CD4-positive, alpha-beta T cell treated with Interferon alpha-2 for 1 hour (primary cell): ENCODE data around the gene PGP.
"Not testable (repeated sequence)": the region's sequence is repeated elsewhere in the genome, so short reads cannot be mapped to it uniquely, and the experiment has no call there.

ENCODE experiments used
- DNase-seq, 2 donors: peaks; one replicate each; pipeline ENCODE4 v3.0.0-alpha.2; 2020 to 2022

PGP gene

GRCh38 chr16:2214719-2214968 is at the start of gene PGP:
Gene PGP, minus strand, starts transcription at chr16:2214840. Its CDS starts 63 bp downstream, at chr16:2214777.
- no peak for DNase-seq

DNA sequence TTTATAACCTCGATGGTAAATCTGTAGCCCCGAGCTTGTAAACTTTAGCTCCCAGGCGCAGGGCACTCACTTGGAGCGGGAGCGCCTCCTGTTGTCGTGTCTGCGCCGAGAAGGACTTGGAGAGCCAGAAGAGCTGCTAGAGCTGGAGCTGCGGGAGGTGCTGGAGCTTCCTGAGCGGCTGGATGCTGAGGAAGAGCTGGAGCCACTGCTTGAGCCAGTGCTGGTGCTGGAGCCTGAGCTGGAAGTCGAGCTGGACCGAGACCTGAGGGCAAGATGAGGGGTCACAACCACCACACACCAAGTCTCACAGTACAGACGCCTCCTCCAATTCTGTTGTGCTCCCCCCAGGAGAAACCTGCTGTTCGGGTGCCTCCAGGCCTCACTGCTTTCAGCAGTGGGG is 48.4 kb upstream of the PGP start:
- DNase-seq: not testable (repeated sequence)

DNA sequence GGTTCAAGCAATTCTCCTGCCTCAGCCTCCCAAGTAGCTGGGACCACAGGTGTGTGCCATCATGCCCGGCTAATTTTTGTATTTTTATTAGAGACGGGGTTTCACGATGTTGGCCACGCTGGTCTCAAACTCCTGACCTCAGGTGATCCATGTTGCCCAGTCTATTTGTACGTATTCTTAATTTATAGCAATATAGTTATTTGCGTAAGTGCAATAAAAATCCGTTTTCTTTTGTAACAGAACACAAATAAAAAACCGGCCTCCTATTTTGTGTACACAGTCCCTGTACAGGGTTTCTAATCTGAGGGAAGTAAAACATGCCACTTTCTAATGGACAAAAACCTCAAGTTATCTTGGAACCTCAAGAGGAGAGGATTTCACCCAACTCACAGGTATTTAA is 45.6 kb upstream of the PGP start:
- DNase-seq: no peak

GRCh38 chr16:2258530-2258929 is 43.9 kb upstream of the PGP start:
- not testable (repeated sequence) for DNase-seq

DNA sequence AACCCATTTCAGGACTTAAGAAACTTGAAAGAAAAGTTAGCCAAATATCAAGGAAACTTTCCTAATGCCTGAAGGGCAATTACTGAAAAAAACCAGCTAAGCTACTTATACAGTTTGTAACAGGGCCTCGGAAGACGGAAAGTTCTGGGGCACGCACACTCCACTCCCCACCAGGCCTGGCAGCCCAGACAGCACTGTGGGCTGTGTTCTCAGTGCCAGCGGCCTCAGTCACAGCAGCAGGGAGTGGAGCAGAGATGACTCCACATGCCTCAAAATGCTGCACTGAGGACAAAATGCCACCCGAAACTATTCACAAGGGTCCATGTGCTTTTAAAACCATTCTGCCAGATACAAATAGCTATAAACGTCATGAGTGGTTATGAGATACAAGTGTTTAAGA is 43.1 kb upstream of the PGP start:
- no peak for DNase-seq

- DNase-seq: no peak
These were observed 42.0 kb upstream of the PGP start for GRCh38 chr16:2256531-2257140.

DNA sequence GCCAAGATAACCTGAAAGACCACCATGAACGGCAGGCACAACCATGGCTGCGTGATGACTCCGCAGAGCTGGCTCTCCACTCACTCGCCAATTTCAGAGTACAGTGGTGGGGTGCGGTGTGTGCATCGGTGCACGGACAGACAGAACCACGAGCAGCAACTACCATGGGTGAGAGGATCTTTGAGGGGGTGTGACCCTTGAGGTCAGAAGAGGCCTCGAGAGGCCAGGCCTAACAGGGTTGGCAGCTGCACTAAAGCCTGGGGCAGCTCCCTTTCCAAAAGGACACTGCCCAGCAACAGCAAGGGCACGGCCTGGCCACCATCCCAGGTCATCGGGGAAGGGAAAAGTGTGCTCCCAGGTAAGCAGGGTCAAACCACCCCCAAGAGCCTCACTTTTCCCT is 38.7 kb upstream of the PGP start:
- DNase-seq: no peak

DNA sequence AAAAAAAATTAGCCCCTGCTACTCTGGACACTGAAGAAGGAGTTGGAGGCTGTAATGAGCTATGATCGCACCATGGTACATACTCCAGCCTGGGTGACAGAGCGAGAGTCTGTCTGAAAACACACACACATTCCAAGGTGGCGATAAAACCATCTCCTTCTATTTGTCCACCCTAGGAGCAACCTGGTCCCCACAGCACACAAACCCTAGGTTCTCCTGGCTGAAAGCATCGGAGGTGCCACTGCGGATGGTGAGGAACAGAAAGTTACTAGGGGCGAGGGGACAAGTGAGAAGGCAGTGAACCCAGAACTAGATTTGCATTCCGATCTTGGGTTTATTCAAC is 38.1 kb upstream of the PGP start:
- no peak for DNase-seq

DNA sequence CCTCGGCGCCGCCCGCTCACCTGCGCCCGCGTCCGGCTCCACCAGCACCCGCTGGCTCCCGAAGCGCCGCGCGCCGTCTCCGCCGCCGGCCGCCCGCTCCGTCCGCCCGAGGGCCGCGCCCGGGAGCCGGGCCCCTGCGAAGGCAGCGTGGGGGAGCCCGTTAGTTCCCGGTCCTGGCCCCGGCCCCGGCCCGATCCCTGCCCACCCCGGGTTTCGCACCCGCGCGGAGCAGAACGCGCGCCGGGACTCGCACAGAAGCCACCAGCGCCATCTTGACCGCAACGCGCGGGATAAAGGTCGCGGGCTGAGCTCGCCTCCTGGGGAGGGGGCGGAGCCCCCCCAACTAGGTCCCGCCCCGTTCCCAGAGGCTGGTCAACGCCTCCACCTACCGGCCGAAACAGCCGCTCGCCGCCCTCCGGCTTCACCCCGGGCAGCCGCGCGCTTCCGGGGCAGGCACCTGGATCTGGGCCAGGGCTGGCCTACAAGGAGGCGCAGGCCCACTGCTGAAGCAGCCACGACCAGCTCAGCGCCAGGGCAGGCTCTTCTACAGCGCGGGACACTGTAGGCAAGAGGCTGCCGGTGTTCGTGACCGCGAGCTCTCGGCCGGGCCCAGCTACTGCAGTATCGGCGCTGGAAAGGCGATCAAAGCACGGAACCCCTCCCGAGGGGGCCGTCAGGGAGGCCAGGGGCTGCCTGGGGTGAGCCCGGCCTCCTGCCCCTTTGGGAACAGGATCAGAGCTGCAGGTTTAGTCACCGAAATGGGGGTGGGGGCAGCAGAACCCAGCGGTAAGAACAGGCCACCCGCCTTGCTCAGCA is 36.9 kb upstream of the PGP start, which contains the start of gene ECI1:
Gene ECI1 (minus strand): TSS at position 292 of the 816 bp plus-strand sequence. CDS start 21 bp downstream, at position 271.
- DNase-seq: peak; percentile 86 to 91

- DNase-seq: peak; percentile 49 to 63
These were observed 36.1 kb upstream of the PGP start for GRCh38 chr16:2250652-2251295.

- no peak for DNase-seq
These were observed 31.8 kb upstream of the PGP start for GRCh38 chr16:2246301-2246885.

- DNase-seq: no peak
These were observed 30.5 kb upstream of the PGP start for GRCh38 chr16:2244926-2245795.

- DNase-seq: no peak
These were observed 29.7 kb upstream of the PGP start for GRCh38 chr16:2244301-2244700.

- DNase-seq: no peak
These were observed 29.1 kb upstream of the PGP start for GRCh38 chr16:2243781-2244180.

DNA sequence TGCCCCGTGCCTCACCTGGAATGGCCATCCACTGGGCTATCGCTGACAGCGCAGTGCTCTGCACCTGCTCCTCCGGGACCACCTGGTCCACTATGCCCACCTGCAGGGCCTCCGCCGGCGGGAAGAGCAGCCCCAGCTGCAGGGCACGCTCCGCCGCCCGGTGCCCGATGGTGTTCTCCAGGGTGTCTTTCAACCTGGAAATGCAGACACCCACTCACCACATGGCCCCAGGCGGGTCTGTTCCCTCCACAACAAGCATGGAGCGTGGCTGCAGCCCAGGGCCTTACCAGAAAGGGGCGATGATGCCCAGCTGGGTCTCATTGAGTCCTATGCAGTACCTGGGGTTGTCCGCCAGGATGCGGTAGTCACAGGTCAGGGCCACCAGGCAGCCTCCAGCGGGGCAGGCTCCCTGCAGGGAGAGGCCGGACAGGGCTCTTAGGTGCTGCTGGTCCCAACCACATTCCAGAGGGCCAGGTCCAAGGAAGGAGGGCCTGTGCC is 28.4 kb upstream of the PGP start:
- DNase-seq: no peak

- no peak for DNase-seq
These were observed 28.0 kb upstream of the PGP start for GRCh38 chr16:2242598-2242997.

DNA sequence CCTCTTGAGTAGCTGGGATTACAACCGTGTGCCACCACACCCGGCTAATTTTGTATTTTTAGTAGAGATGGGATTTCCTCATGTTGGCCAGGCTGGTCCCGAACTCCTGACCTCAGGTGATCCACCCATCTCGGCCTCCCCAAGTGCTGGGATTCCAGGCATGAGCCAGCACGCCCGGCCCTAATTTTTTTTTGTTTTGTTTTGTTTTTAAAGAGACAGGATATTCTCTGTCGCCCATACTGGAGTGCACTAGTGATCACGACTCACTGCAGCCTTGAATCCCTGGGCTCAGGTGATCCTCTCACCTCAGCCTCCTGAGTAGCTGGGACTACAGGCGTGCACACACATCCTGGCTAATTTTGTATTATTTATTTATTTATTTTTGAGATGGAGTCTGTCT is 25.7 kb upstream of the PGP start:
- not testable (repeated sequence) for DNase-seq

DNA sequence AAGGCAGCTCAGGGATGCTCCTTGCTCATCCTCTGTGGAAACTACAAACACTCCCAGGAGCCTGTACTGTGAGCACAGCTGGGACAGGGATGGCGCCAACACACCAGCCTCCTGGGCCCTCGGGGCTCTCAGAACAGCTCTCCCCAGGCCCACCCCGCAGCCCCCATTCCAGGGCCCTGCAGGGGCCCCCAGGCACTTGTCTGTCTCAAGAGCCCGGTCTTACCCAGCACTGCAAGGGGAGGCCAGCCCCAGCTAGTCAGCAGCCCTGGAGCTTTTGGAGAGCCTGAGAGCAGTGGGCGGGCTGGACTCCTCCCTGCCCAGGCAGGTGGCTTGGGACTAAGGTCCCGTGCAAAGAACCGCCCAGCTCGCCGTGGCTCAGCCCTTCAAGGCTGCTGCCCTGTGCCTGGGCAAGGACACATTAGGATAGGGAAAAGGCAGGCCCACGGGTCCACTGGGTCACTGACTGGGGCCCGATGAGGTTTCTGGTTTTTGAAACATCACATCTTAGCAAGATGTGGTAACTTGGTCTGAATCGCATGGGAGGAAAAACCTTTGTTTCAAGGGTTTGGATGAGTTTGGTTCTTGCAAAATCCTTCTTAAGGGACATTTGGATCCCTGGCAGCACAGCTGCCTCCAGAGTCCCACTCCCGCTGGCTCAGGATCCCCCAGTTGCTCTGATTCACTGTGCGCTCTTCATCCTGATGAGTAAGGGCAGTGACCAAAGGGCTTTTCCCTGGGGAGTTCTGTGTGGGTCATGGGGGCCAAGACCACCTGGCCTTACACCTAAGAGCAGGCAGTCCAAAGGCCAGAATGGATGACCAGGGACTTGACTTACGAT is 24.4 kb upstream of the PGP start:
- DNase-seq: no peak

- DNase-seq: no peak
These were observed 23.7 kb upstream of the PGP start for GRCh38 chr16:2238150-2238837.

- no peak for DNase-seq
These were observed 23.0 kb upstream of the PGP start for GRCh38 chr16:2237493-2238149.

DNA sequence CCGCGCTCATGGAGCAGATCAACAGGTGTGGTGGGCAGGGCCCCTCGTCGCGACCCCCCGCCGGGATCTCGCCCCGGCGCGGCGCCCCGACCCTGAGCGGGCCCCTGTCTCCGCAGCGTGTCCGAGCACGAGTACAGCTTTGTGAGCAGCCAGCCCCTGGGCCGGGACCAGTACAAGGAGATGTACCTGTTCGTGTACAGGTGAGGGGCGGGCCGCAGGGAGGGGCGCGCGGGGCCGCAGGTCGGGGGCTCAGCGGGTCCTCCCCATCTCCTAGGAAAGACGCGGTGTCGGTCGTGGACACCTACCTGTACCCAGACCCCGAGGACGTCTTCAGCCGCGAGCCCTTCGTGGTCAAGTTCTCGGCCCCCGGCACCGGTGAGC is 22.5 kb upstream of the PGP start:
- no peak for DNase-seq
